NCI-H748 (cell line): Measurements from ENCODE around the gene GDF7.
A peak's percentile ranks its signal among the peaks of the same experiment; 100 is the strongest.

Experiments used
- DNase-seq: peaks from one replicate; lab custom pipeline; 2025; ENCODE audit not compliant: unreplicated experiment; lab: John Stamatoyannopoulos, UW

GDF7 gene

DNA sequence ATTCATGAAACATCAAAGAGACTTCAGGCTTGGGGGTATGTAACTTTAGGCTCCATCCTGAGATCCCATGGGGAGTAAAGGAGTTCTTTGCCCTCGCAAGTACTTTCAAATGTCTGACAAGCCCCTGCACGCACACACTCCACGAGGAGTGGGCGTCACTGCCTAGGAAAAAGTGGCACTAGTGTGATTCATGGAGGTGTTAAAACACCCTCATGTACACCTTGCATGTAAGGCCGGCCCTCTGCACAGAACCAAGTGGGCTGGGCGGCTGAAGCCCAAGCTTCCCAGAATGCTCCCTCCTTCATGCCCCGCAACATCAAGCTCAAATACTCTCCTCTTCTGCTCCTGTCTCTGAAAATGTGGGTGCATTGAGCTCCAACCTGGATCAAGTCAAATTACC is 23.9 kb upstream of the GDF7 start:
- DNase-seq = no peak

DNA sequence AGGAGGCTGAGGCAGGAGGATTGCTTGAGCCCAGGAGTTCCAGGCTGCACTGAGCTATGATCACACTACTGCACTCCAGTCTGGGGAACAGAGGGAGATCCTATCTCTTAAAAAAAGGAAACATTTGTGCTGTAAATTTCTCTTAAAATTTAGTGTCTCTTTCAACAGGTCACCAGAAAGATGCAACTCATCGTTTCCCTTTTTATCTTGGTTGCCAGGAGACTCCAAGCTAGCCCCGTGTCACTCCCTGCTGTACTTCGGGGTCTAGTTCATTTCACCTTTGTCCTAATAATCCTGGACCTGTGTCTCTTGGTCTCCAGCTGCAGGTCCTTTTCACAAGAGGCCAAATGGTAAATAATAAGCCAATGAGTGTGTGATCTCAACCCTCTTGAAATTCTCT is 23.1 kb upstream of the GDF7 start:
- DNase-seq = no peak

DNA sequence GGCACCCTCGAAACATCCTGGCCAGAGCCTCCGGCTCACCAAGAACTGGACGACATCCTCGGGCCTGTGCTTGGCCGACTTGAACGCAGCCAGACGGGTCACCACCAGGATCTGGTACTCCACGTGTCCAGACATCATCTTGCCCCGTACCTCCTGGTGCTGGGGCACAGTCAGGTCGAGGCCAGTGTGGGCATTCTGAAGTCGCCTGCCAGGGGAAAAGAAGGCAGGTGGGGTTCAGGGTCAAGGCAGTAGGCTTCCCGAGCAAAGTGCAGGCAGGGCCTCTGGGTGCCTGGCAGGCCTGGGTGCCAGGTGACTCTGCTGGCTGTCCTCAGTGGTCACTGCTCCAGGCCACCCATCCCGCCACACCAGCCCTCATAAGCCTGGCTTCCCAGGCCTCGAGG is 21.6 kb upstream of the GDF7 start:
- DNase-seq = no peak

DNA sequence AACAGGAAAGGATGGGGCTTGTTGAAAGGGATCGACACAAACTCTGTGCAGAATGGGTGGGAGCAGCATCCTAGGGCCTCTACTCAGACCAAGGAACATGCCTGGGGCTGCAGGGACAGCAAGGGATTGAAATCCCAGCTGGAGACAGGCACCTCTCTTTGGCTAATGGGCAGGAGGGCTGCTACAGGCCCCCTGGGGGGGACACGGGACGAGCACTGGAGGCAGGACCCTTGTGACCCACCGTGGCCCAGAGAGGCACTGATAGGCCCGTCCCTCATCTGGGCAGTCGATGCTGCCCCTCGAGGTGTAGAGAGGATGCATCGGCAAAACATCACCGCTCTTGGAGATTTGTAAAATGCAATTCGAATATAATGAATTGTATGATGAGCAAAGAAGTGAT is 21.2 kb upstream of the GDF7 start:
- DNase-seq = no peak

DNA sequence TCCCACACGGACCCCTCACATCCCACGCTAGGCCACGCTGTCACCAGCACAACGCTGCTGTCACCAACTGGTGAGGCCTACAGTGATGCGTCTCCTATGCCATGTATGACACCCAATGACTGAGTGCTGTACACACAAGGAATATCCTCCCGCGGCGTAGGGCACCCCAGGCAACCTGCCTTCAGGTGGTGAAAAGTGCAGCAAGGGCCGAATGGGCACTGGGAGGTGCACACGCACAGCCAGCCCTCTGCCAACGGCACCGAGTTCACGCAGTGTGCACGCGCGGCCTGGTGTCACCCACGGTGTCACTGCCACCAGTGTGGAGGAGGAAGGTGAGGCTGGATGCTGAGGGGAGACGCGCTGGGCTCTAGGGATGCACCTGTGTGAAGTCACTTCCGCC is 20.5 kb upstream of the GDF7 start:
- DNase-seq = no peak

DNA sequence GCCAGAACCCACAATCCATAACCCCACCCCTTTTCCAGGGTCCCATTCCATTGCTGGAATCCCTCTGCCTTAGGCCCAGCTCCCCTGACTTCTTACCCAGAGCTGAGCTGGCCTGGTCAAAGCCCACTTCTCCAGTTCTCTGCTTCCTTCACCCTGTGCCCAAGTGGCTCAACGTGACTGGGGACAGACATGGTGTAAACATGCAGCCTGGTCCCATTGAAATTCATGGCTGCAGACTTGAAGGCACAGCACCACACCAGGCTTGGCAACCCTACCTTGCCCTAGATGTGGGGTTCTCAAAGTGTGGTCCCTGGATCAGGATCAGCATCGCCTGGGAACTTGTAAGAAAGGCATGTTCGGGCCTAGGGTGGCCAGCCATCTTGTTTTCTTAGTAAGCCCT is 19.7 kb upstream of the GDF7 start:
- no peak for DNase-seq

DNA sequence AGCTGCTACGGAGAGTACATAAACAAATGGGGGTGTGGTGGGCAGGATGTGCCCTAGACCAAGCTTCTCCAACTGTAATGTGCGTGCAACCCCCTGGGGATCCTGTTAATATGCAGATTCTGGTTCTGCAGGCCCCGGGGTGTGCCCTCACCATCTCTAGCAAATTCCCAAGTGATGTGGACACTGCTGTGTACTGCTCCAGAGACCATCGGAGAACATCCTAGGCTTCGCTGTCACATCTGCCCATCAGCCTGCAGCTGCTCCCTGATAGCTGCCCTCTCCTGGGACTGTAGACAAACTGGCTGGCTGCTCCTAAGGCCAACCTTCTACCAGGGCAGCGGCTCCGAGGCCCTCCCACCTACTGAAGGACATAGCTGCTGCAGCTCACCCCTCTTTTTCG is 19.2 kb upstream of the GDF7 start:
- peak; percentile 43 for DNase-seq

DNA sequence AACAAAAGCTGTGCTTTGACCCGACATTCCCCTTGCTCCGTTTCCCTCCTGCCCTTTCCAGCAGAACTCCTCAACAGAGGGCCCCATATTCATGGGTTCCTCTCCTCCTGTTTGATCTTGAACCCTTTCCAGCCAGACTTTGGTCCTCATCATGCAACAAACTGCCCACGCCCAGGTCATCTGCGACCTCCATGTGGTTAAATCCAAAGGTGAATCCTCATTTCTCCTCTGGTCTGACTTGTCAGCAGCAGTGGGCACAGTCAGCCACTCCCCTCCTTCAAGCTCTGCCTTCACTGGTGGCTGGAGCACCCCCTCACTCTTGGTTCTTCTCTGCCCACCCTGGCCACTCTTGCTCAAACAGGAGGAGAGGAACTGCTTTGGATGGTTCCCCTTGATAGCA is 18.7 kb upstream of the GDF7 start:
- DNase-seq = no peak

DNA sequence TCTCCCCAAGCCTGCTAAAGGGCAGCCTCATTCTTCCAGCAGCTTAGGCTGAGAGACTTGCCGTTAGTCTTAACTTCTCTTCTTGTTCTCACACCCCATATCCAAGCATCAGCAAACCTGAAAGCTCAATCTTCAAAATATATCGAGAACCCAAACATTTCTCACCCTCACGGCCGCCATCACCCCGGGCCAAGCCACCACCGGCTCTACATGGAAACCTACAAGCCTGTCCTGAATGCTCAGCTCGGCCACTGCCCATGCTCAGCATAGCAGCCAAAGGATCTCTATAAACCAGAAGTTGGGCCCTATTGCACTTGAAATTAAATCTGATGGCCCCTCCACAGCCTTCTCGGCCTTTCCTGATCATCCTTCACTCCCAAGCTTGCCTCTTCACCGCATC is 18.1 kb upstream of the GDF7 start:
- DNase-seq = no peak

DNA sequence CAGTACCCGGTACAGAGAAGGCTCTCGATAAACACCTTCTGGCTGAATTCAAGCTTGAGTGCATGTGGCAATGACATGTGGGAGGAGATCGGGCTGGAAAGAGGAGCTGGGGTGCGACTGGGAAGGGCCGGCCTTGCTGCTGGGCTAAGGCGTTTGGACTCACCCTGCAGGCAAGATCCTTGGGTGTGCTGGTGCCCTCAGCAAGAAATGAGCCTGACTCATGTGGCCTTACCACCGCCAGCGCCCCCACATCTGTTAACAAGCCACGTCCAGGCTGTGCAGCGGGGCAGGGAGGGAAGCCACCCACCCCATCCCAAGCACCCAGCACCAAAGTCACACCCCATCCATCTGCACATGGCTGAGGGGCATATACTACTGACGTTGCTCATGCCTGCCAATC is 17.4 kb upstream of the GDF7 start:
- no peak for DNase-seq

DNA sequence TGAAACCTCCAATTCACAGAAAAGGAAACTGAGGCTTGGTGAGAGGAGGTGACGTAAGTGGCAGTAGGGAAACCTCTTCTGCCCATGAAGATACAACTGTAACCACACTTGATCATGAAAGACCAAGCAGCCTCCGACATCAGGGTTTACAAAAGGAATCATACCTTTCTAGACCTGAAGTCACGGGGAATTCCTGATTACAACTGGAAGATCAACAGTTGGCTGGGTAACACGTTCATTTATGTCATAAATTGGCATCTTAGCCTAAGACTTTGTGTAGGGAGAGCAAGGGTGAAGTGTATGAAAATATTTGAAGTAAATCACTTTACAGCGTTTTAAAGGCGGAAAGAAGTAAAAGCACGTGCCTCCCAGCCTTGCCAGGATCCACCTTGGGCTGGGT is 17.0 kb upstream of the GDF7 start:
- no peak for DNase-seq

DNA sequence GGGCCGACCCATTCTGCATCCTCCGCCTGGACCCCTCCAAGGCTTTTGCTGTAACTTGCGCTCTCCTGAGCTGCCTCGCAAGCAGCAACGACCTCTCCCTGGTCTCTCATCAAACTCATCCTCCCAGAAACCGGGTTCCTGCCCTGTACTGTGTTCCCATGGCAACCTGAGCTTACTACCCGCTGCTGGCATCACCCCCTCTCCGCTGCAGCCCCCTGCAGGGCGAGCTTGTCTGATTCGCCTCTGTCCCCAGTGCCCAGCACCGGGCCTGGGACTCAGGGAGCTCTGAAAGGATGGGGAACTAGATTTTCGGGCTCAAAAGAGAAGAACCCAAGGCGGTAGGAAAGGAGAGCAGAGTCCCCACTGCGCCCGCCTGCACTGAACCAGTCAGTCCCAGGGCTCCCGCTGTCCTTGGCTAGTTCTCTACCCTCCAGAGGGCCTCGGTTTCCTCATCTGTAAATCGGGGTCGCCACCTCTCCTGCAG is 16.5 kb upstream of the GDF7 start:
- DNase-seq = peak; percentile 82

DNA sequence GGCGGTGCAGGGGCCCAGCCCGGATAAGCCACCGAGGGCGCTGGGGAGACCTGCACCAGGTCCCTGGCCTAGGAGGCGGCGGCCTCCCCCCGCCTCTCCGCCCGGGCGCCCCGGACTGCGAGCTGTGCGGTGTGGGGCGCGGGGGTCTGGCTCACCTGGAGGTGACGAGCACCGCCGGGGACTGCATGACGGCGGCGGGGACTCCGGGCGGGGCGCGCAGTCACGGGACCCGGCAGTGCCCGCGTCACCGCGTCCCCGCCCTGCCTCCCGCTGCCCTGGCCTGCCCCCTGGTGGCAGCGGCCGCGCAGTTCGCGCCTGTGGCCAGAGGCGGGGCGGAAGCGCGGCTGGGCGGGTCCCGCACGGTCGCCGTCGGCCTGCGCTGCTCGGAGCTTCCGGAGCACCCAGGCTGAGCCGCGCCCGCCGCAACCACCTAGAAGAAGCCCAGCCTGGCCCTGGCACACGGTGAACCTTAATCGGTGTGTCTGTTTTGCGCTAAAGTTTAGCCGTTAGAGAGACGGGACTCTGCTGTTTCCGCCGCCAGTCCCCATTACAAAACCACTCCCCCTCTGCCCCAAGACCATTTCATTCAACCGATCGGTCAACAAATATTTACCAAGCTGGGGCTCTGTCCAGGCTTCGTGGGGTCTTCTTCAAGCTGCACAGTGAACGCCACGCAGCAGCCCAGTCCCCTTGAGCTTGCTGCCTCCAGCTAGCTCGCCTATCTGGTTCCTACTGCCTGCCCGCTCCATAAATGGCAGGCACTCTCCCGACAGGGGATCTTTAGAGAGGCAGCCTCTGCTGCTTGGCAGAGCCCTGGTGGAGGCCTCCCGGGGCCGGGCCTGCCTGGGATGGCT is 15.8 kb upstream of the GDF7 start, which contains the start of gene HS1BP3:
HS1BP3 (minus strand) TSS at position 222 of the 854 bp plus-strand sequence; CDS start at position 187, 35 bp downstream.
- peak; percentile 87 for DNase-seq

DNA sequence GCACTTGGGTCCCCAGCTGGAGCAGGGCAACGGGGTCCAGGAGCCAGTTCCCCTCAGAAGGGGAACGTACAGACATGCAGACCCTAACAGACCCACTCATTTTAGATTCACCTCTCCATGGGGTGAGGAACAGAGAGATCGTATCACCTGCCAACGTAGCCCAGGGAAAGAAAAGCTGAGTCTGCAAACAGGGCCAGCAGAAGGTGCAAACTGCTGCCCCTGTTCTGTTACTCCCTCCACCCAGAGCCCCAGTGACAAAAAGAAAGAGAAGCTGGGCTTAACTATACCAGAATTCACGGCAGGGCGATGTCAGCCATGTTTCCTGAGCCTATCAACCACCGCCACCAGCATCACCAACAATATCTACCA is 15.2 kb upstream of the GDF7 start:
- no peak for DNase-seq

DNA sequence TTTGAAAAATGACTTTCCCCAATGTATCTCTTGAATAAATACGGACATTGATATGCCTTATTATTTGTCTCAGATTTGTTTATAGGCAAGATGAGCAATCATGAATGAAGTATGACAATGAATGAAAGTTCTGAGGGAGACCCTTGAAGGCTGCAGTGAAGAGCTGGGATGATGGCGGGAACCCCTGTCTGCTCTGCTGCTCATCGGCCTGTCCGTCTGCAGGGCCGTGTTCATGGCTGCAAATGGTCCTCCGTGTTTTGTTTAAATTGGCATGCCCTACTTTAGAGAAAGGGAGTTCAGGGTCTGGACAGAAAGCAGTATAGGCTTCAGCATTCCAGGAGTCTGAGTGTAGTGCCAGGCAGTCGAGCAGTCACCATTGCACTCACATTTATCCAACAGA is 14.8 kb upstream of the GDF7 start:
- no peak for DNase-seq

DNA sequence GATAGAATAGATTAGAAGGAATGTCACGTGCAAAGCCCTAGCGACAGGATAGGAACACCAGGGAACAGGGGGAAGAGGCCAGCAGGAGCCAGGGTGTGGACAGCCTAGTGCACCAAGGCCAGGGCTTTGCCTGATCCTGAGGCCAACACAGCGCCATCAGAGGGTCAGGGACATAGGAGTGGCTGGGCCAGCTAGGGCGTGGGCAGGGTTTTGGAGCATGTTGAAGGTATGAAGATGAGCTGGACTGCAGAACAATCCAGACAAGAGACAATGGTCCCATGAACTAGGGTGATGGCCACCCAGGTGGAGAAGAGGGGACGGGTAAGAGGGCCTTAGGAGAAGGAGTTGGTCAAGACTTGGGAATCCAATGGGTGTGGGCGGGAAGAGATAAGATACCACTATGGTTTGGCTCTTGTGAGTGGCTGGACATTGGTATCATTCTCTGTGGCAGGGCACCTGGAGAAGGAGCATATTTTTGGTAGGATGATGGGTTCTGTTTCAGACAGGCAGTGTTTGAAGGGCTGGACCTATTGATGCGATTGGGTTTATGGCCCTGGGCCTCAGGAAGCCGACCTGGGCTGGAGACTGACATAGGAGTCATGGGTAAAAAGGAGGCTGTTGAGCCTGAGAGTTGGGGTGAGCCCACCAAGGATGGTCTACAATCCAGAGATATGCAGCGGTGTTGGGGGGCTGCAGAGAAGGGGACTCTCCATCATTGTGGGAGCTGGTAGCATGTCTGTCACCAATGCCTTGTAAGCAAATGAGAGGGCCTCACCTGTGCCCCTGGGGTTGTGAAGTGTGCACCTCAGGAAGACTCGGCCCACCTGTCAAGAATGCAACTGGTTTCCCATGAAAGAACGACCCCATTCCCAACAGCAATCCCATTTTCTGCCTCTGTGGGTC is 14.0 kb upstream of the GDF7 start:
- DNase-seq = no peak

DNA sequence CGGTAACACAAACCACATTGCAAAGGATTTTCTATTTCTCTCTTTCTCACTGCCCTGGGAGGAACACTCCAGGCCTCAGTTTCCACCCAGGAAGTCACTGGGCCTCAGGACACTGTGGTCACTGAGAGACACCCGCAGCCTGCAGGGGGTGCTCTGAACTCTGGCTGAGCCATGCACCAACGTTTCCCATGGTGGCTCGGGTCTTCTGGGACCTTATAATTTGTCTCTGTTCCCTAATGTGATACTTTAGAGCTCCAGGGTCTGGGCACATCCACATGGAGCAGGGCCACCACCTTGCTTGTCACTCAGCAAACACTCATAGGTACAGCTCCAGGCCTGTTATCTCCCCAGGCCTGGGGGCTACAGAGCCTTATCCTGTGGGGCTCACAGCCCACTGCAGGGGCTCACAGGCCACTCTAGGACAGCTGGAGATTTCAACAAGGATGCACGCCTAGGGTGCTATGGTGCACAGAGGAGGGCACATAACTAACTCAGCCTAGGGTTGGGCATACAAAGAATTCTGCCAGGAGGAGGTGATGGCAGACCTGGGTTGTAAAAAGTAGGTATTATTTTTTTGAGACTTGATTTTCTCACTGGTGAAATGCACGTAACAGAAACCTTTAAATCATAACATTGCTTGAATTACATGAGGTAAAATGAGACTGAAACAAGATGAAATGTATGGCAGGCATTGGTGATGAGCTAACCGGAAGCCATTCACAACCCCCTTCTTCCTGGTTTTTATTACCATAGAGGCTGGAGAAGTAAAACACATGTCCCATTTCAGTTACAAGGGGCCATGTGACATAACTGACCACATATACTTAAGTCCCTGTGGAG is 13.0 kb upstream of the GDF7 start:
- no peak for DNase-seq

DNA sequence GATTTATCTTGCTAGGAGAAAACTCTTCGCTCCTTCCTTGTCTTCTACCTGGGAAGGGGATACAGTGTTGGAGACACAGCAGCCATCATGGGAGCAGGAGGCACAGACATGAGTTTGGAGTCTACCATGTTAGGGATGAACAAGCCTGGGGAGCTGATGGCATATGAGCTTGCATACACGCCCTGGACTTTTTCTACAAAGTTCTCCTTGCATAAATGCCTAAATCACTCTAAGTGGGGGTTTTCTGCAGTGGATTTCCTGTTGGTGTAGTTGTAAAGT is 12.5 kb upstream of the GDF7 start:
- no peak for DNase-seq

DNA sequence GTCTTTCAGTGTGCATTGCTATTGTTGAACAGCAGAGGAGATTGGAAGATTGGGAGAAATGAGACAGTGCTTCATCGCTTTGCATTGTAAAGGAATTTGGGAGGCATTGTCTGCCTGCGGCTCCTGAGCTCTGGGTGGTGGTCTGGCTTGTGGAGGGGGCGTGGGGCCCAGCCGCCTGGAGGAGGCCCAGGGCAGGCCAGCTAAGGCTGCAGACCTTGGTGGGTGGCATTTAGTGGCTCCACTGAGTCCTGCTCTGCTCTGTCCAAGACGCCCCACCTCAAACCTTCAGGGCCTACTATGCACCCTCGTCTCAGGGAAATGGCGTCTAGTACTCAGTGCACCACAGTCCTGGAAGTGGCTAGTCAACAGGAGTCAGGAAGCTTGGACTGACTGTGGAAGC is 10.4 kb upstream of the GDF7 start:
- DNase-seq = no peak

DNA sequence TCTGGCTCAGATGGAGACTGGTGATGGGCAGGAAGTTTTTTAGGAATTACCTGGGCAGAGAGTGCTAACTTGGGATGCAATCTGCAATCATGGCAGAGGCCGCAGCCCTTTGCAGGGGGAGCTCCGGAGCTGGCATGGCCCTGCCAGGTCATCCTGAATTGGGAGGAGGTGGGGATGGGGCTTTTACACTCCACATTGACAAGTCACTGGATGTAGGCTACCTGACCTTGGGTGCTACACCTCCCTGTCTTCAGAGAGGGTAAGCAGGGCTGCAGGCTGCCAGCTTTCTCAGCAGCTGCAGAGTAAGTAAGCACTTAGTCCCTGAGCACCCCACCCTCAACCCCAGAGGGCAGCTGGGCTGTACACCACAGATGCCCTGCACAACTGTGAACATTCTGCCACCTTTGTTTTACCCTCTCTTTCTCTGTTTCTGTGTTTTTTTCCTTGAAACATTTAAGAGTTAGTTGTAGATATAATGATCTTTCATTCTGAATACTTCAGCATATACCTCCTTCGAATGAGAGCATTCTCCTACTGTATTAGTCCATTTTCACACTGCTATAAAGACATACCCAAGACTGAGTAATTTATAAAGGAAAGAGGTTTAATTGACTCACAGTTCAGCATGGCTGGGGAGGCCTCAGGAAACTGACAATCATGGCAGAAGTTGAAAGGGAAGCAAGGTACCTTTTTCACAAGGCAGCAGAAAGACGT is 9.3 kb upstream of the GDF7 start:
- DNase-seq = no peak
